GM12878 (cell line): ENCODE data around the gene USPL1.

ENCODE experiments used
- EGR1 ChIP-seq, 2 experiments: IDR thresholded peaks; 1 replicate in 1 of 2; 2 replicates in 1 of 2; pipeline ENCODE4 v1.6.1; 2011 to 2012; ENCODE audit warnings: low read depth in 2 of 2, low read length in 2 of 2, borderline replicate concordance in 1 of 2, mild to moderate bottlenecking in 1 of 2, moderate library complexity in 1 of 2
- ESRRA ChIP-seq: IDR thresholded peaks from 2 replicates; pipeline ENCODE4 v1.6.1; 2012; ENCODE audit warnings: mild to moderate bottlenecking, low read length, improper control_type of control experiment
- NBN ChIP-seq: fragments of 450-650 bp; IDR thresholded peaks from 2 replicates; pipeline ENCODE4 v1.6.1; 2016
- NFXL1 ChIP-seq: fragments of 450-650 bp; IDR thresholded peaks from 2 replicates; pipeline ENCODE4 v1.6.1; 2017; ENCODE audit warnings: antibody characterized with exemption, mild to moderate bottlenecking, borderline replicate concordance
- PKNOX1 ChIP-seq: fragments of 450-650 bp; IDR thresholded peaks from 2 replicates; pipeline ENCODE4 v1.6.1; 2016; ENCODE audit warnings: mild to moderate bottlenecking
- SMAD5 ChIP-seq: IDR thresholded peaks from 2 replicates; pipeline ENCODE4 v1.6.1; 2016; ENCODE audit warnings: antibody characterized with exemption, low read depth
- TAF1 ChIP-seq: IDR thresholded peaks from 2 replicates; pipeline ENCODE4 v1.6.1; 2011; ENCODE audit warnings: mild to moderate bottlenecking, low read depth, low read length, borderline replicate concordance
- YBX1 ChIP-seq: fragments of 450-650 bp; IDR thresholded peaks from 2 replicates; pipeline ENCODE4 v1.6.1; 2016; ENCODE audit warnings: antibody characterized with exemption
- TF ChIP-seq, protein P1 (sequence below): IDR thresholded peaks from 2 replicates; pipeline ENCODE4 v1.6.1; 2011; ENCODE audit warnings: low read depth, low read length, improper control_type of control experiment, borderline replicate concordance
- TF ChIP-seq, protein P2 (sequence below), 3 experiments: IDR thresholded peaks in 2 of 3; conservative IDR thresholded peaks in 1 of 3; 2 replicates each; pipeline ENCODE4 v1.5.1; 2011; ENCODE audit warnings: low read depth in 3 of 3, low read length in 3 of 3, mild to moderate bottlenecking in 3 of 3, control low read depth in 2 of 3, moderate library complexity in 2 of 3, inconsistent platforms in 1 of 3, mixed read lengths in 1 of 3; ENCODE audit not compliant: control insufficient read depth in 2 of 3, insufficient read depth in 1 of 3; ENCODE audit errors: extremely low read depth in 1 of 3

GRCh38 chr13:30633861-30634260 is 16.1 kb downstream of the USPL1 start:
- TF ChIP-seq, protein P1, sequence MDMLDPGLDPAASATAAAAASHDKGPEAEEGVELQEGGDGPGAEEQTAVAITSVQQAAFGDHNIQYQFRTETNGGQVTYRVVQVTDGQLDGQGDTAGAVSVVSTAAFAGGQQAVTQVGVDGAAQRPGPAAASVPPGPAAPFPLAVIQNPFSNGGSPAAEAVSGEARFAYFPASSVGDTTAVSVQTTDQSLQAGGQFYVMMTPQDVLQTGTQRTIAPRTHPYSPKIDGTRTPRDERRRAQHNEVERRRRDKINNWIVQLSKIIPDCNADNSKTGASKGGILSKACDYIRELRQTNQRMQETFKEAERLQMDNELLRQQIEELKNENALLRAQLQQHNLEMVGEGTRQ, result no peak
- TF ChIP-seq, protein P2, sequence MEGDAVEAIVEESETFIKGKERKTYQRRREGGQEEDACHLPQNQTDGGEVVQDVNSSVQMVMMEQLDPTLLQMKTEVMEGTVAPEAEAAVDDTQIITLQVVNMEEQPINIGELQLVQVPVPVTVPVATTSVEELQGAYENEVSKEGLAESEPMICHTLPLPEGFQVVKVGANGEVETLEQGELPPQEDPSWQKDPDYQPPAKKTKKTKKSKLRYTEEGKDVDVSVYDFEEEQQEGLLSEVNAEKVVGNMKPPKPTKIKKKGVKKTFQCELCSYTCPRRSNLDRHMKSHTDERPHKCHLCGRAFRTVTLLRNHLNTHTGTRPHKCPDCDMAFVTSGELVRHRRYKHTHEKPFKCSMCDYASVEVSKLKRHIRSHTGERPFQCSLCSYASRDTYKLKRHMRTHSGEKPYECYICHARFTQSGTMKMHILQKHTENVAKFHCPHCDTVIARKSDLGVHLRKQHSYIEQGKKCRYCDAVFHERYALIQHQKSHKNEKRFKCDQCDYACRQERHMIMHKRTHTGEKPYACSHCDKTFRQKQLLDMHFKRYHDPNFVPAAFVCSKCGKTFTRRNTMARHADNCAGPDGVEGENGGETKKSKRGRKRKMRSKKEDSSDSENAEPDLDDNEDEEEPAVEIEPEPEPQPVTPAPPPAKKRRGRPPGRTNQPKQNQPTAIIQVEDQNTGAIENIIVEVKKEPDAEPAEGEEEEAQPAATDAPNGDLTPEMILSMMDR (IDR thresholded peaks at IDR 0.05 in 2 of 3, conservative IDR thresholded peaks at IDR 0.05 in 1 of 3; ENCODE audit: control insufficient read depth in 2 of 3, extremely low read depth in 1 of 3, insufficient read depth in 1 of 3, low read depth in 3 of 3, low read length in 3 of 3), result no peak
- TF ChIP-seq NFXL1 (no peak), SMAD5 (no peak), YBX1 (no peak), ESRRA (no peak), EGR1 (IDR thresholded peaks at IDR 0.05; ENCODE audit: borderline replicate concordance in 1 of 2, low read depth in 2 of 2, low read length in 2 of 2) (no peak), TAF1 (no peak), PKNOX1 (no peak), NBN (no peak)
